OCI-LY1 (cell line): Measurements from ENCODE around the gene LRRC74A.

Source experiments
- EZH2 ChIP-seq: fragments of 200-600 bp; sonication (generic), shearing (Covaris generic); IDR thresholded peaks from 2 replicates; pipeline ENCODE4 v1.8.0; 2017; ENCODE audit warnings: borderline replicate concordance, mixed run types, mild to moderate bottlenecking, antibody characterized with exemption, low read length, moderate library complexity, mixed read lengths
- TF ChIP-seq, protein P1 (sequence below): fragments of 200-600 bp; sonication (generic), shearing (Covaris generic); IDR thresholded peaks from 2 replicates; pipeline ENCODE4 v1.5.1; 2017; ENCODE audit warnings: mild to moderate bottlenecking, antibody characterized with exemption, low read length, moderate library complexity, mixed read lengths

DNA sequence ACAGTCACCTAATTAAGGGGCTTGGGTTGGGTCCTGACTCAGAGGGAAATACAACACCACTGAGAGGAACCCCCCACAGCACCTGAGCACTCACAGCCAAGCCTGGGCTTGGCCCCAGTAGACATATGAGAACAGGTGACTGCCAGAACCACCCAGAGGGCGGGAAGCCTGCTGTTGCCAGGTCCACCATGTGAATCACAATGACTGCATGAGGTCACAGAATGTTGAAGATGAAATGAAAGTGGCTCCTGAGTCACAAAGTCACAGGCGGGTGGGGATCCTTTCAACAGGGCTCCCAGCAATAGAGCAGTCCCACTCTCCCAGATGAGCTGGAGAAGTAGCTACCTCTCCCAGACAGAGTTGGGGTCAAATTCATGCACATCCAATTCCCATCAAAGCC, at the start of gene LRRC74A:
- TF ChIP-seq, protein P1, sequence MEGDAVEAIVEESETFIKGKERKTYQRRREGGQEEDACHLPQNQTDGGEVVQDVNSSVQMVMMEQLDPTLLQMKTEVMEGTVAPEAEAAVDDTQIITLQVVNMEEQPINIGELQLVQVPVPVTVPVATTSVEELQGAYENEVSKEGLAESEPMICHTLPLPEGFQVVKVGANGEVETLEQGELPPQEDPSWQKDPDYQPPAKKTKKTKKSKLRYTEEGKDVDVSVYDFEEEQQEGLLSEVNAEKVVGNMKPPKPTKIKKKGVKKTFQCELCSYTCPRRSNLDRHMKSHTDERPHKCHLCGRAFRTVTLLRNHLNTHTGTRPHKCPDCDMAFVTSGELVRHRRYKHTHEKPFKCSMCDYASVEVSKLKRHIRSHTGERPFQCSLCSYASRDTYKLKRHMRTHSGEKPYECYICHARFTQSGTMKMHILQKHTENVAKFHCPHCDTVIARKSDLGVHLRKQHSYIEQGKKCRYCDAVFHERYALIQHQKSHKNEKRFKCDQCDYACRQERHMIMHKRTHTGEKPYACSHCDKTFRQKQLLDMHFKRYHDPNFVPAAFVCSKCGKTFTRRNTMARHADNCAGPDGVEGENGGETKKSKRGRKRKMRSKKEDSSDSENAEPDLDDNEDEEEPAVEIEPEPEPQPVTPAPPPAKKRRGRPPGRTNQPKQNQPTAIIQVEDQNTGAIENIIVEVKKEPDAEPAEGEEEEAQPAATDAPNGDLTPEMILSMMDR, result no peak
- no peak for TF ChIP-seq EZH2
